HG03095 (cell line): ENCODE measurements around the gene EED.
"Not testable (repeated sequence)": the region's sequence is repeated elsewhere in the genome, so short reads cannot be mapped to it uniquely, and the experiment has no call there.

ENCODE experiments used
- ATAC-seq: cut with Tn5 transposase; IDR thresholded peaks from one replicate; pipeline ENCODE4 v1.9.1; 2021; ENCODE audit warnings: moderate library complexity; ENCODE audit not compliant: unreplicated experiment

Gene EED

GRCh38 chr11:86289508-86290280 is 45.1 kb downstream of the EED start:
- ATAC-seq, result not testable (repeated sequence)

- ATAC-seq, result no peak
These were observed 47.1 kb downstream of the EED start for GRCh38 chr11:86291466-86292262.

GRCh38 chr11:86292912-86293616 is 48.5 kb downstream of the EED start:
- ATAC-seq, result peak; percentile 68

GRCh38 chr11:86294026-86294425 is 49.5 kb downstream of the EED start:
- ATAC-seq, result no peak

GRCh38 chr11:86301742-86302091 is 57.2 kb downstream of the EED start:
- ATAC-seq, result no peak

GRCh38 chr11:86302092-86302793 is 57.7 kb downstream of the EED start, which contains the start of gene HIKESHI:
Gene HIKESHI, plus strand, starts transcription at chr11:86302240. Its CDS starts 209 bp downstream, at chr11:86302449.
- ATAC-seq, result peak; percentile 99

GRCh38 chr11:86303257-86303656 is 58.7 kb downstream of the EED start:
- no peak for ATAC-seq

GRCh38 chr11:86308710-86309109 is 64.2 kb downstream of the EED start:
- ATAC-seq, result not testable (repeated sequence)

- no peak for ATAC-seq
These were observed 69.2 kb downstream of the EED start for GRCh38 chr11:86313793-86314192.

- ATAC-seq, result no peak
These were observed 70.1 kb downstream of the EED start for GRCh38 chr11:86314636-86315035.
